Right lobe of liver (tissue), 4 donors: ENCODE results near the gene APC2.

Source experiments
- CTCF ChIP-seq, 4 donors: fragments of 200-600 bp in 3 of 4; fragments of 450-650 bp in 1 of 4; IDR thresholded peaks; one replicate each; pipeline versions ENCODE4 v1.5.1 to v1.8.0; 2016 to 2022; ENCODE audit warnings: antibody characterized with exemption in 4 of 4, mild to moderate bottlenecking in 2 of 4
- POLR2A ChIP-seq: fragments of 450-650 bp; IDR thresholded peaks from one replicate; pipeline ENCODE4 v1.6.1; 2017; ENCODE audit warnings: antibody characterized with exemption, mild to moderate bottlenecking
- donor health status: DM: no; HTN: no; CAD: no.
- donor health status: DM: no; HTN: no; CAD: no.
- donor health status: DM: no; HTN: yes; CAD: no.

- no peak for TF ChIP-seq CTCF (IDR thresholded peaks at IDR 0.05)
- TF ChIP-seq POLR2A: no peak
These were observed 7.3 kb downstream of the APC2 start for GRCh38 chr19:1457031-1457739.
